Measurements from ENCODE around the gene FMNL2. TPM values are rescaled to one million over a fixed set of nuclear protein-coding genes. Genes with fewer than 3 reads are reported as not detected.
"Not testable (repeated sequence)": the region's sequence is repeated elsewhere in the genome, so short reads cannot be mapped to it uniquely, and the experiment has no call there.

The FMNL2 gene
- total and polyA plus RNA-seq, 2 of the 4 experiments (the other 2 are of a cell fraction), result 10.9 to 11.4 TPM

DNA sequence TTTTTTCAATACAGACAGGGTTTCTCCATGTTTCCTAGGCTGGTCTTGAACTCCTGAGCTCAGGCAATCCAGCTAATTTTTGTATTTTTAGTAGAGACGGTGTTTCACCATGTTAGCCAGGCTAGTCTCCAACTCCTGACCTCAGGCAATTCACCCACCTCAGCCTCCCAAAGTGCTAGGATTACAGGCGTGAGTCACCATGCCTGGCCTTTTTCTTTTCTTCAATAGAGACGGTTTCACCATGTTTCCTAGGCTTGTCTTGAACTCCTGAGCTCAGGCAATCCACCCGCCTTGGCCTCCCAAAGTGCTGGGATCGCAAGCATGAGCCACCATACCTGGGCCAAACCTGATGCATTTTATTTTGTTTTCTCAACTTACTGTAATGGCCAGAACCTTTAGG lies 9.8 kb upstream of the FMNL2 start:
- H4K91ac ChIP-seq (ENCODE audit: insufficient read depth, low read depth, low read length); H3K18ac ChIP-seq (ENCODE audit: low read depth, low read length); H2BK20ac ChIP-seq (ENCODE audit: low read depth, low read length); H3K9me1 ChIP-seq (ENCODE audit: insufficient read depth, low read length); H3K27me3 ChIP-seq (ENCODE audit: control insufficient read depth, insufficient read depth, low read length); H4K8ac ChIP-seq (ENCODE audit: low read depth in 2 of 2, low read length in 2 of 2); H3K4me2 ChIP-seq (ENCODE audit: low read depth, low read length); H2BK15ac ChIP-seq (ENCODE audit: low read depth, low read length); H3K56ac ChIP-seq (ENCODE audit: extremely low read depth, insufficient read depth, low read length); BruUV-seq (replicated peaks); H2AFZ ChIP-seq (replicated peaks; ENCODE audit: low read length, poor library complexity); H3K79me1 ChIP-seq (ENCODE audit: low read depth in 1 of 2, low read length in 2 of 2); H2BK120ac ChIP-seq (ENCODE audit: low read depth, low read length); H2BK5ac ChIP-seq (ENCODE audit: low read depth, low read length, poor library complexity, severe bottlenecking); H3K4me3 ChIP-seq (ENCODE audit: insufficient read depth, low read depth, low read length); CTCF ChIA-PET; H3K36me3 ChIP-seq (ENCODE audit: control insufficient read depth, insufficient read depth, low read length); H3K4me1 ChIP-seq (ENCODE audit: control insufficient read depth, insufficient read depth, low read length); intact Hi-C loops (cut with micrococcal nuclease); H3K27ac ChIP-seq (ENCODE audit: insufficient read depth, low read length); POLR2A ChIA-PET (ENCODE audit: unreplicated experiment); H3K4ac ChIP-seq (ENCODE audit: low read depth, low read length); H2AK5ac ChIP-seq (ENCODE audit: low read depth, low read length); ATAC-seq (ENCODE audit: low read depth); H4K20me1 ChIP-seq (ENCODE audit: insufficient read depth, low read length); in situ Hi-C loops (cut with MboI; ENCODE audit: low sequenced_read_pairs); H3K14ac ChIP-seq (replicated peaks; ENCODE audit: low read depth, low read length); H3K9ac ChIP-seq (ENCODE audit: low read depth, low read length); H3K9me3 ChIP-seq (ENCODE audit: control insufficient read depth, insufficient read depth, low read length); DNase-seq; dilution Hi-C loops (cut with HindIII; ENCODE audit: low sequenced_read_pairs, unreplicated experiment); H4K5ac ChIP-seq (ENCODE audit: low read depth, low read length); H3K23ac ChIP-seq (ENCODE audit: low read depth, low read length); H2AK9ac ChIP-seq (replicated peaks; ENCODE audit: low read depth, low read length, poor library complexity): not testable (repeated sequence)
- 70% methylated on average over 2 of the region's 5 CpGs; no CpG with 5 or more reads in 1 of the 2 experiments for WGBS, 2 experiments (ENCODE audit: extremely low coverage in 2 of 2, insufficient read length in 1 of 2)

Measured in IMR-90 (cell line).